GM12873 (cell line): ENCODE data around the gene PPP1R2C.

Source experiments
- CTCF ChIP-seq: IDR thresholded peaks from 2 replicates; pipeline ENCODE4 v1.5.1; 2012; ENCODE audit warnings: low read depth, mild to moderate bottlenecking, moderate library complexity, low read length, control low read depth; ENCODE audit not compliant: insufficient read depth; ENCODE audit errors: missing control alignments

The PPP1R2C gene

DNA sequence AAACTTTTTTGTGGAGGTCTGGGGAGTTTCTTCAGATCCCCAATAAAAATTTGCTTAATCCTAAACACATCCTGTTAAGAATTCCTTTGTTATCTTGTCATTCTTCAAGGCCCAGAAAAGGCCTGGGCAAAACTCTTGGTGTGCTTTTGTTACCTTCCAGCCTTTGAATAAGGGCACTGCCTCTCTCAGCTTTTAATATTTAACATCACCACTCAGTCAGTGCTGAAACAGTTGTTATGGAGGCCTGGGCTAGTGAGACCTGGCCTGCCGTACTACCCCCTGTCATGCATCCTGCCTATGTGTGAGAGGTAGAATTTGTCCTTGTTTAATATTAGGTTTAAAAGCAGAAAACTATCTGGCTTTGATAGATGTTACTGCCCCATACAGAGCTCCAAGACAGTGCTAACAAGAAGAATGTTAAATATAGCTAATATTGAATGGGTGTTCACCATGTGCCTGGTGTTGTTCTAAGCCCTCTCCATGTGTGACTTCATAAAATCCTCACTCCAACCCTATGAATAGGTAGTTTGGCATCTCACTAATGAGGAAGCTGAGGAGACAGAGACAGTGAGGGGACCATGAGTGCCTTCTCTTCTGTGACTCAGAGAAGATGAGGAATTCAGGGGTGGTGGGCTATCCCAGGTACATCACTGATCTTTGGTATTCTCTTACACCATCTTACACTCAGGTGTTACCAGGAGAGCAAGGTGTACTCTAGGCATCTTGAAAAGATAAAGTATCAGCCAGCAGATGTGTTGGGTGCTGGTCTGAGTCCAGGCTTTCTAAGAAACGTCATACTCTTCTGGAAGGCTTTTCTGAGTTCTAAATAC is 6.2 kb downstream of the PPP1R2C start:
- TF ChIP-seq CTCF, result no peak

- TF ChIP-seq CTCF, result no peak
These were observed 7.4 kb downstream of the PPP1R2C start for GRCh38 chrX:42770566-42770965.

DNA sequence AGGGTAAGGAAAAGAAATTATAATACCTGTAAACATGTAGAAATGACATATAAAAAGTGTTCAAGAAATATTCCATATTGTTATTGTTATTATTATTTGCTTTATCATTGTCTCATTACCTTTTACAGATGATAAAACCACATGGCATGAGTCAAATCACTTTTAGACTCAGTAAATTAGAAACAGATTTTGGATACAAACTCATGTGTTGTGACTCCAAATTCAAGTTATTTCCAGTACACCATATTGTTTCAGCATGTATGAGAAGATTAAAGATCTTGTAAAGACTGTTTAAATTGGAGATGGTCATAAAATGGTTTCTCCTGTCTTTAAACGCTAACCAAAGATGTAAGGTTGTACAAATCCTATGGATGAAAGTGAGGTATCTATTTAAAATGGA is 18.1 kb downstream of the PPP1R2C start:
- TF ChIP-seq CTCF, result no peak

- TF ChIP-seq CTCF, result no peak
These were observed 22.1 kb downstream of the PPP1R2C start for GRCh38 chrX:42755815-42756214.

DNA sequence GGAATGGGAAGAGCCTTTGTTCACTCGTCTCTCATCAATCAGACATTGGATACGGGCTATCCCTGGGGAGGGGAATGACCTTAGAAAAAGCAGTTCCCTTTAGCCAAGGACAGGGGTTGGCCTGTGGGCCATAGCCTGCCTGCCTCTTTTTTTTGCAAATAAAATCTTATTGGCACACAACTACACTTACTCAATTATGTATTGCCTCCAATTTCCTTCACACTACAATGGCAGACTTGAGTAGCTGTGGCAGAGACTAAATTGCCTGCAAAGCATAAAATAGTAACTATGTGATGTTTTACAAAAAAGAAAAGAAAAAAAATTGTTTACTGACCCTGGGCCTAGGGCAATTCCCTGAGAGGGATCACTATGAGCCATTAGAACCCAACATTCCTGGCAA is 23.4 kb downstream of the PPP1R2C start:
- no peak for TF ChIP-seq CTCF

DNA sequence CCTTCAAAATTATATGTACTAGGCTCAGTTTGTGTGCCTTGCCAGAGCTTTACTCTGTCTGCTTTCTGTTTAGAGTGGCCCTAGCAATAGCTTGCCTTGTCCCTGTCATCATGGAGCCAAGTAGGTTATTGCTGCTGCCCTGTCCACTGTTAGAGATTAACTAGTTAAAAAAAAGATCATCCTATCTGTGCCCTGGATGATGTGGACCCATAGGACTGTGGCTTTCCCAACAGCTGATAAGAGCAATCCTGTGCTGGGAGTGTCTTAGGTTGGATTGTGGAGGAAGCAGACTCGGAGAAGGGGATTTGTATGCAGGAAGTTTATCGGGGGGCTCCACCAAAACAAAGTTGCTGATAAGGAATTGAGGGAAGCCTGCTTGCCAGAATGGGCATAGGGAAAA is 23.8 kb downstream of the PPP1R2C start:
- no peak for TF ChIP-seq CTCF

GRCh38 chrX:42752730-42753129 is 25.2 kb downstream of the PPP1R2C start:
- no peak for TF ChIP-seq CTCF
